ENCODE data around the gene TNFRSF8.

DNA sequence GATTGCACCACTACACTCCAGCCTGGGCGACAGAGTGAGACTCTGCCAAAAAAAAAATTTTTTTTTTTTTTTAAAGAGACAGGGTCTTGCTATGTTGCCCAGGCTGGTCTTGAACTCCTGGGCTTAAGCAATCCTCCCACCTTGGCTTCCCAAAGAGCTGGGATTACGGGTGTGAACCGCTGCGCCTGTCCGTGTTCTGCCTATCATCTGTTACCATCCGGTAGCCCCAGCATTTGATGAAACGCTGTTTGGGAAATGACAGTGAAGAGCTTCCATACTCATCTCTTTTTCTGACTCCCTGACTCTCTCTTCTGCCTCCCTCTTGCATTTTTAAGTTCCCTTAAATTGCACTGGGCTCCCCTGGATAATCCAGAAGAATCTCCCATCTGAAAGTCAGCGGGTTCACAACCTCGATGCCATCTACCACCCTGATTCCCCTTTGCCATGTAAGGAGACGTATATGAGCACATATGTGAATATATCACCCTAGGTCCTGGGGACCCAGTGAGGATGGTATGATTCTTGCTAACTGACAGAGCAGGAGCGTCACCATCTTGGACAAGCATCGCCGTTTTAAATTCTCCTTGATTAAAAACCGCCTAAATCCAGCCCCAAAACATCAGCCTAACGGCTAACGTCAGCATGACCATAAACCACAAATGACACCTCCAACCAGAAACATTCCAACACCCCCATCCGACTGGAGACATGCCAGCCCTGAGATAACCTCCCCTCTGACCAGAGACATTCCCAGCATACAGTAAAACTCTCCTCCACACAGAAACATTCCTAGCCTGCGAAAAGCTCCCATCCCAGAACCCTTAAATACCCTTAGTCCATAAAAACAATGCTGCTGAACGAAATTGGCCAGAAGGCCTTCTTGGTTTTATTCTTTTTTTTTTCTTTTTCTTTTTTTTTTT lies 12.4 kb downstream of the TNFRSF8 start:
- TF ChIP-seq, protein P1, sequence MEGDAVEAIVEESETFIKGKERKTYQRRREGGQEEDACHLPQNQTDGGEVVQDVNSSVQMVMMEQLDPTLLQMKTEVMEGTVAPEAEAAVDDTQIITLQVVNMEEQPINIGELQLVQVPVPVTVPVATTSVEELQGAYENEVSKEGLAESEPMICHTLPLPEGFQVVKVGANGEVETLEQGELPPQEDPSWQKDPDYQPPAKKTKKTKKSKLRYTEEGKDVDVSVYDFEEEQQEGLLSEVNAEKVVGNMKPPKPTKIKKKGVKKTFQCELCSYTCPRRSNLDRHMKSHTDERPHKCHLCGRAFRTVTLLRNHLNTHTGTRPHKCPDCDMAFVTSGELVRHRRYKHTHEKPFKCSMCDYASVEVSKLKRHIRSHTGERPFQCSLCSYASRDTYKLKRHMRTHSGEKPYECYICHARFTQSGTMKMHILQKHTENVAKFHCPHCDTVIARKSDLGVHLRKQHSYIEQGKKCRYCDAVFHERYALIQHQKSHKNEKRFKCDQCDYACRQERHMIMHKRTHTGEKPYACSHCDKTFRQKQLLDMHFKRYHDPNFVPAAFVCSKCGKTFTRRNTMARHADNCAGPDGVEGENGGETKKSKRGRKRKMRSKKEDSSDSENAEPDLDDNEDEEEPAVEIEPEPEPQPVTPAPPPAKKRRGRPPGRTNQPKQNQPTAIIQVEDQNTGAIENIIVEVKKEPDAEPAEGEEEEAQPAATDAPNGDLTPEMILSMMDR (IDR thresholded peaks at IDR 0.05): no peak
- TF ChIP-seq SMC3 (IDR thresholded peaks at IDR 0.05): no peak
- TF ChIP-seq KDM1A (IDR thresholded peaks at IDR 0.05; ENCODE audit: low read depth): no peak
- TF ChIP-seq EP300 (IDR thresholded peaks at IDR 0.05): no peak

Measured in A549 (cell line).